Glutamatergic neuron (in vitro differentiated cells): ENCODE results near the gene RHBDD3. TPM values are rescaled to one million over a fixed set of nuclear protein-coding genes. Genes with fewer than 3 reads are reported as not detected.
"Not testable (repeated sequence)": the region's sequence is repeated elsewhere in the genome, so short reads cannot be mapped to it uniquely, and the experiment has no call there.

Source experiments
- DNase-seq: peaks from one replicate; pipeline ENCODE4 v3.0.0; 2022
- H3K27ac Mint-ChIP-seq: one replicate; pipeline ENCODE4 v1.8.0; 2020; ENCODE audit warnings: mild to moderate bottlenecking, mixed read lengths, inconsistent platforms; ENCODE audit not compliant: unreplicated experiment
- H3K27me3 Mint-ChIP-seq: one replicate; pipeline ENCODE4 v1.8.0; 2020; ENCODE audit warnings: mild to moderate bottlenecking, moderate library complexity, mixed read lengths, inconsistent platforms; ENCODE audit not compliant: unreplicated experiment
- H3K36me3 Mint-ChIP-seq: one replicate; pipeline ENCODE4 v1.8.0; 2020; ENCODE audit warnings: mild to moderate bottlenecking, mixed read lengths, inconsistent platforms; ENCODE audit not compliant: unreplicated experiment
- H3K4me1 Mint-ChIP-seq: one replicate; pipeline ENCODE4 v1.8.0; 2020; ENCODE audit warnings: mild to moderate bottlenecking, low read depth, mixed read lengths, inconsistent platforms; ENCODE audit not compliant: unreplicated experiment
- H3K4me3 Mint-ChIP-seq: one replicate; pipeline ENCODE4 v1.8.0; 2020; ENCODE audit warnings: mild to moderate bottlenecking, mixed read lengths, inconsistent platforms; ENCODE audit not compliant: unreplicated experiment
- H3K9me3 Mint-ChIP-seq: one replicate; pipeline ENCODE4 v1.8.0; 2020; ENCODE audit warnings: mild to moderate bottlenecking, moderate library complexity, mixed read lengths, inconsistent platforms; ENCODE audit not compliant: unreplicated experiment
- CTCF ChIP-seq: fragments of 200-600 bp; sonication (generic); IDR thresholded peaks from one replicate; pipeline ENCODE4 v1.5.0; 2021; ENCODE audit not compliant: partially characterized antibody, unreplicated experiment
- total RNA-seq: library from RNA; stranded (reverse); fragmentation: NEBNext Ultra II Directional; extraction: Animal tissue kit (Norgen Biotek cat#: 25700); gene quantifications from one replicate; pipeline ENCODE4 v1.2.1, GENCODE V29; 2021; ENCODE audit not compliant: unreplicated experiment

RHBDD3 gene
- total RNA-seq, 1 donor from 2014 or later, result 50.4 TPM

- Mint-ChIP-seq H3K27ac (no peak overlapping the region), H3K4me1 (no peaks in the 10 kb centered on the region), H3K36me3 (no peaks in the 10 kb centered on the region), H3K9me3 (peaks cover 4% of the 10 kb centered on the region), H3K4me3 (no peak overlapping the region), H3K27me3 (peaks cover 4% of the 10 kb centered on the region)
- DNase-seq, result peak; percentile 7
- no peak for TF ChIP-seq CTCF
Observed at GRCh38 chr22:29224859-29225410, 42.8 kb downstream of the RHBDD3 start.

GRCh38 chr22:29224121-29224858 lies 43.5 kb downstream of the RHBDD3 start:
- no peak overlapping the region for H3K27ac Mint-ChIP-seq
- H3K4me1 Mint-ChIP-seq, result no peaks in the 10 kb centered on the region
- DNase-seq, result peak; percentile 13
- no peak overlapping the region for H3K4me3 Mint-ChIP-seq
- H3K9me3 Mint-ChIP-seq, result peaks cover 4% of the 10 kb centered on the region
- peaks cover 4% of the 10 kb centered on the region for H3K27me3 Mint-ChIP-seq
- no peaks in the 10 kb centered on the region for H3K36me3 Mint-ChIP-seq
- no peak for TF ChIP-seq CTCF

DNA sequence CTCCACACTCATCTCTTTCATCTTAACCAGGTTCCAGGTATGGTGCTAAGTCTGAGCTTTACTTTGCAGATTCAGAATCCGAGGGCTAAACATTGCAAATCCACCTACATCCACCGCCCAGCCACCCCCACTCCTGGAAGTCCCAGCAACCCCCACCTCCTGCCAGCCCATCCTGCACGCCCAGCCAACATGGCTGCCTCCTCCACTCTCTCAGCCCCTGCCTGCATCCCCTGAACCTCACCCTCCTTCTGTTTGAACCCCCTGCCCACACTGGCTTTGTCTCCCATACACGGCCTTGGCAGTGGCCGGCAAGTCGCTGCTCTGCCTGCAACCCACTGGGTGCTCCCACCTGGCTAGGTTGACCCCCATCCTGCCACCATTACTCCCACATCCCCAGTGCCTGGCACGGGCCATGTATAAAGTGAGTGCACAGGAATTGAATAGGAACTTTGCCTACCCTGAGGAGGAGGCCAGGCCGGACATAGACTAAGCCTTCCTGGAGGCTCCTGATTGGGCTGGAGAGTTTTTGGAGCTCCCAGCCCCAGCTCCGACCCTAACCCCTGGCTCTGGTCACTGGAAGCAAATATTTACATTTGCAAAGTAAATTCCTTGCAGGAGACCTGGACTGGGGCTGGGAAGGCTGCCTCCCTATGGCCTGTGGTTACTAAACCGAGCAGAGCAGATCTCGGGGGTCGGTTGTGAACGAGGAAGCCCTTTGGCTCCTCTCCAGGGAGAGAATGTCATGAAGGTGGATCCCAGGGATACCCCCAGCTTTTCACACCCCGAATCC lies 47.7 kb downstream of the RHBDD3 start:
- no peak for TF ChIP-seq CTCF
- no peak overlapping the region for H3K4me3 Mint-ChIP-seq
- H3K36me3 Mint-ChIP-seq, result no peaks in the 10 kb centered on the region
- no peak overlapping the region for H3K27ac Mint-ChIP-seq
- no peaks in the 10 kb centered on the region for H3K9me3 Mint-ChIP-seq
- peak; percentile 5 for DNase-seq
- H3K27me3 Mint-ChIP-seq, result peaks cover 2% of the 10 kb centered on the region
- no peaks in the 10 kb centered on the region for H3K4me1 Mint-ChIP-seq

DNA sequence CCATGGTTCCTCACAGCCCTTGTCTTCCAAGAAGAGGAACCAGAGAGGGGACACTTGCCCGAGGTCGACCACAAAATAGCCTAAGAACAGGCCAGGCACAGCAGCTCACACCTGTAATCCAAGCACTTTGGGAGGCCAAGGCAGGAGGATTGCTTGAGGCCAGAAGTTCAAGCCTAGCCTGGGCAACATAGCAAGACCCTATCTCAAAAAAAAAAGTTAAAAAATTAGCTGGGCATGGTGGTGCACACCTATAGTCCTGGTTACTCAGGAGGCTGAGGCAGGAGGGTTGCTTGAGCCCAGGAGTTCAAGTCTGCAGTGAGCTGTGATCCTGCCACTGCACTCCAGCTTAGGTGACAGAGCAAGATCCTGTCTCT lies 48.4 kb downstream of the RHBDD3 start:
- not testable (repeated sequence) for H3K4me3 Mint-ChIP-seq, H3K27me3 Mint-ChIP-seq, H3K9me3 Mint-ChIP-seq

DNA sequence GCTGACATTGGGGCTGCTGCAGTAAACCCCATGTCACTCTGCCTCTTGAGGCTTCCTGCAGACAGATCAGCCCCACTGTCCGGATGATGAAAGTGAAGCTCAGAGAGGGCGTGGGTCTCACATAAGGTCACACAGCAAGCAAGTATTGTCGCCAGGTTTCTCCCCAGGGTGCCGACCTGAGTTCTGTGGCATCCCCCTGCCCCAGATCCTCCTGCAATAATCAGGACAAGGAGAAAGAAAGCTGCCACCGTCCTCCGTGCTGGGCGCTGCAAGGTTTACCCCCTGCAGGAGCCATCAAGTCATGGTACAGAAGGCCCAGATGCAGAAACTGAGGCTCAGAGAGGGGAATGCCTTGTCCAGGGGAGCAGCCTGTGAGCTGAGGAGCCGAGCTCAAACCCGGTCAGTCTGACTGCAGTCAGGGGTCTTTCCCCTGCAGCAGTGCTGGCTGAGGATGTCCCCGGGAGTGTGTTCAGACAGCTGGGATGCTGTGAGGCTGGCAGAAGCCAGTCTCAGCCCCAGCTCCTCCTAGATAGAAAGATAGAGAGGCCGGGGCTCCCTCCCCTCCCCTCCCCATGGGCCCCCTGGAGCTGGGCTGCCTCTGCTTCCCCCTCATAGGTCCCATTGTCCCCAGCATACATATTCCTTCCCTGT lies 48.9 kb downstream of the RHBDD3 start:
- Mint-ChIP-seq H3K4me3 (no peak overlapping the region), H3K27ac (no peak overlapping the region), H3K9me3 (peaks cover 2% of the 10 kb centered on the region), H3K36me3 (no peaks in the 10 kb centered on the region), H3K27me3 (peaks cover 7% of the 10 kb centered on the region), H3K4me1 (no peaks in the 10 kb centered on the region)
- DNase-seq, result peak; percentile 12
- no peak for TF ChIP-seq CTCF

More for the DNA sequence above, 48.4 kb downstream of the RHBDD3 start:
- not testable (repeated sequence) for H3K36me3 Mint-ChIP-seq, H3K4me1 Mint-ChIP-seq, H3K27ac Mint-ChIP-seq, DNase-seq
